ENCODE data around the gene TCP11L2. TPM values are rescaled to one million over a fixed set of nuclear protein-coding genes. Genes with fewer than 3 reads are reported as not detected.

The TCP11L2 gene
- total RNA-seq, 1 experiment from 2014 or later, result 6.1 TPM

GRCh38 chr12:106267535-106267934 is 35.0 kb upstream of the TCP11L2 start:
- peaks cover 0 to 2% of the 10 kb centered on the region in 2 experiments; a peak in 1 of 5 replicates for H3K9me3 Mint-ChIP-seq
- peaks cover 2% of the 10 kb centered on the region for H3K27me3 Mint-ChIP-seq (ENCODE audit: low read depth)
- Histone ChIP-seq H2AK5ac (ENCODE audit: insufficient read length, low read length) (no peak overlapping the region), H4K91ac (ENCODE audit: insufficient read length, low read depth, low read length) (no peak overlapping the region), H3T11ph (ENCODE audit: low read length) (no peak overlapping the region), H2BK120ac (ENCODE audit: low read depth, low read length, poor library complexity, severe bottlenecking) (no peak overlapping the region), H2AFZ (ENCODE audit: low read length) (no peak overlapping the region), H2BK15ac (ENCODE audit: low read depth, low read length) (no peak overlapping the region), H2BK5ac (ENCODE audit: insufficient read length, low read length) (no peak overlapping the region), H3K9me3 (ENCODE audit: control insufficient read depth, low read depth, low read length) (no peaks in the 10 kb centered on the region), H3K79me1 (ENCODE audit: insufficient read depth, low read depth, low read length, poor library complexity, severe bottlenecking) (no peaks in the 10 kb centered on the region), H4K8ac (replicated peaks; ENCODE audit: insufficient read length, low read depth, low read length) (no peak overlapping the region), H3K4ac (ENCODE audit: low read depth, low read length) (no peak overlapping the region), H4K20me1 (ENCODE audit: control insufficient read depth, insufficient read depth, insufficient read length) (no peaks in the 10 kb centered on the region), H2BK20ac (ENCODE audit: low read depth, low read length, poor library complexity, severe bottlenecking) (no peak overlapping the region), H3K23ac (ENCODE audit: insufficient read length, low read depth, low read length) (no peak overlapping the region), H3K9ac (ENCODE audit: extremely low read depth, insufficient read length, low read length) (no peak overlapping the region), H3K14ac (ENCODE audit: insufficient read depth, low read length) (no peak overlapping the region), H3K18ac (ENCODE audit: insufficient read length, low read depth, low read length) (no peak overlapping the region), H3K27me3 (ENCODE audit: insufficient read depth, low read length) (no peaks in the 10 kb centered on the region), H3K4me2 (ENCODE audit: insufficient read depth, insufficient read length, low read length) (no peak overlapping the region), H3K56ac (ENCODE audit: insufficient read length, low read depth, low read length) (no peak overlapping the region), H3K27ac (ENCODE audit: insufficient read length, low read depth, low read length) (no peak overlapping the region), H3K23me2 (ENCODE audit: insufficient read length, low read depth, low read length, poor library complexity, severe bottlenecking) (no peaks in the 10 kb centered on the region), H3K79me2 (ENCODE audit: insufficient read depth, low read length) (no peaks in the 10 kb centered on the region), H2BK12ac (ENCODE audit: insufficient read length, low read depth, low read length) (no peak overlapping the region), H4K5ac (ENCODE audit: insufficient read length, low read depth, low read length) (no peak overlapping the region), H3K4me1 (ENCODE audit: insufficient read depth, low read length) (no peaks in the 10 kb centered on the region)
- H3K27ac Mint-ChIP-seq, result no peak overlapping the region
- DNase-seq, result no peak
- no peaks in the 10 kb centered on the region for H3K36me3 Mint-ChIP-seq (ENCODE audit: insufficient read depth in 1 of 3, low read depth in 3 of 3)
- no peaks in the 10 kb centered on the region for H3K4me1 Mint-ChIP-seq
- no peak overlapping the region for H3K4me3 Mint-ChIP-seq
- WGBS (ENCODE audit: extremely low coverage, insufficient read length, low lambda C conversion rate), result no CpG with 5 or more reads among the region's 2 CpGs
- TF ChIP-seq CTCF (conservative IDR thresholded peaks at IDR 0.05), result no peak
